Panc1 (cell line): Measurements from ENCODE around the gene PGLYRP3. TPM values are rescaled to one million over a fixed set of nuclear protein-coding genes. Genes with fewer than 3 reads are reported as not detected.

Source experiments
- ATAC-seq: fragments of 200-7000 bp; cut with Tn5 transposase; 2 replicates; pipeline ENCODE4 v1.9.1; 2020; ENCODE audit warnings: mild to moderate bottlenecking, moderate library complexity
- Bru-seq: library from RNA; stranded (reverse); fragments of 400-500 nt; gene quantifications from one replicate; lab custom pipeline; 2021; lab: Mats Ljungman, UMichigan
- BruChase-seq, 2 experiments: library from RNA; stranded (reverse); fragments of 400-500 nt; gene quantifications; one replicate each; lab custom pipeline; 2021; lab: Mats Ljungman, UMichigan
- BruUV-seq: library from RNA; stranded (reverse); fragments of 400-500 nt; replicated peaks from 2 replicates; lab custom pipeline; 2021; lab: Mats Ljungman, UMichigan
- CTCF ChIA-PET: fragments of 300-600 bp; sonication (Branson Sonifier 250); formaldehyde crosslinking; loops from one replicate; lab custom pipeline; 2022; ENCODE audit warnings: antibody characterized with exemption; lab: Charles Lee
- POLR2A ChIA-PET: fragments of 300-600 bp; sonication (Branson Sonifier 250); formaldehyde crosslinking; loops from one replicate; lab custom pipeline; 2022; ENCODE audit warnings: antibody characterized with exemption; lab: Charles Lee
- DNase-seq: peaks from one replicate; pipeline ENCODE4 v3.0.0-alpha.2; 2010; ENCODE audit warnings: low read depth, low spot score
- H3K27ac ChIP-seq: 2 replicates; pipeline ENCODE4 v1.5.1; 2011; ENCODE audit warnings: mild to moderate bottlenecking, low read length, inconsistent platforms
- H3K27me3 ChIP-seq: fragments of 200-500 bp; sonication (Bioruptor generic); 2 replicates; pipeline ENCODE4 v1.6.0; 2014; ENCODE audit warnings: low read length, inconsistent platforms; ENCODE audit not compliant: control insufficient read depth, insufficient read depth
- H3K36me3 ChIP-seq: fragments of 200-500 bp; sonication (Bioruptor generic); 2 replicates; pipeline ENCODE4 v1.5.1; 2014; ENCODE audit warnings: inconsistent platforms, mild to moderate bottlenecking, low read length, moderate library complexity; ENCODE audit not compliant: control insufficient read depth, insufficient read depth
- H3K4me1 ChIP-seq: 2 replicates; pipeline ENCODE4 v1.5.1; 2011; ENCODE audit warnings: inconsistent platforms, mild to moderate bottlenecking, low read length, moderate library complexity; ENCODE audit not compliant: control insufficient read depth, insufficient read depth
- H3K4me3 ChIP-seq, 2 experiments: 2 replicates each; pipeline ENCODE4 v1.5.1; 2011 to 2012; ENCODE audit warnings: low read depth in 2 of 2, low read length in 2 of 2, mild to moderate bottlenecking in 2 of 2, inconsistent platforms in 1 of 2, moderate library complexity in 1 of 2
- H3K9me3 ChIP-seq: fragments of 200-500 bp; sonication (Bioruptor generic); 2 replicates; pipeline ENCODE4 v1.5.1; 2014; ENCODE audit warnings: low read depth, mild to moderate bottlenecking, inconsistent platforms, low read length, moderate library complexity; ENCODE audit not compliant: control insufficient read depth, insufficient read depth
- POLR2AphosphoS5 ChIP-seq: IDR thresholded peaks from 2 replicates; pipeline ENCODE4 v1.6.1; 2012; ENCODE audit warnings: mild to moderate bottlenecking, low read depth, low read length, moderate library complexity
- SIN3A ChIP-seq: IDR thresholded peaks from 2 replicates; pipeline ENCODE4 v1.6.1; 2012; ENCODE audit warnings: low read depth, mild to moderate bottlenecking, low read length, moderate library complexity, borderline replicate concordance; ENCODE audit not compliant: insufficient read depth
- TCF7L2 ChIP-seq: IDR thresholded peaks from 2 replicates; pipeline ENCODE4 v1.6.1; 2011; ENCODE audit warnings: mild to moderate bottlenecking, low read depth, low read length, inconsistent platforms
- in situ Hi-C: cut with HindIII; loops from 2 replicates; pipeline ENCODE4 v1.10.0; 2016; ENCODE audit warnings: low sequenced_read_pairs, low pct_unique_long_range_greater_than_20kb
- intact Hi-C: fragments of 100-400 bp; cut with micrococcal nuclease; formaldehyde crosslinking; loops from one replicate; pipeline ENCODE4 v1.10.0; 2022; ENCODE audit not compliant: unreplicated experiment
- long read RNA-seq: library from polyadenylated mRNA; unstranded; transcript quantifications from one replicate; pipeline ENCODE4 v2.0.0, GENCODE V29; 2021; ENCODE audit not compliant: unreplicated experiment
- polyA plus RNA-seq: library from polyadenylated mRNA; unstranded; fragments of >200 nt; gene quantifications from one replicate; pipeline ENCODE4 v1.2.1, GENCODE V29; 2012; ENCODE audit warnings: missing spikeins; ENCODE audit not compliant: insufficient read length
- total RNA-seq: library from RNA; stranded (reverse); gene quantifications from one replicate; pipeline ENCODE4 v1.2.1, GENCODE V29; 2021; ENCODE audit not compliant: unreplicated experiment
- TF ChIP-seq, protein P1 (sequence below): fragments of 450-650 bp; IDR thresholded peaks from 2 replicates; pipeline ENCODE4 v1.5.1; 2017; ENCODE audit warnings: mild to moderate bottlenecking
- TF ChIP-seq, protein P2 (sequence below), 2 experiments: IDR thresholded peaks; 2 replicates each; pipeline ENCODE4 v1.6.1; 2011 to 2012; ENCODE audit warnings: low read depth in 2 of 2, control low read depth in 1 of 2, low read length in 1 of 2, mild to moderate bottlenecking in 1 of 2, moderate library complexity in 1 of 2; ENCODE audit not compliant: insufficient read depth in 1 of 2

PGLYRP3 gene, protein sequence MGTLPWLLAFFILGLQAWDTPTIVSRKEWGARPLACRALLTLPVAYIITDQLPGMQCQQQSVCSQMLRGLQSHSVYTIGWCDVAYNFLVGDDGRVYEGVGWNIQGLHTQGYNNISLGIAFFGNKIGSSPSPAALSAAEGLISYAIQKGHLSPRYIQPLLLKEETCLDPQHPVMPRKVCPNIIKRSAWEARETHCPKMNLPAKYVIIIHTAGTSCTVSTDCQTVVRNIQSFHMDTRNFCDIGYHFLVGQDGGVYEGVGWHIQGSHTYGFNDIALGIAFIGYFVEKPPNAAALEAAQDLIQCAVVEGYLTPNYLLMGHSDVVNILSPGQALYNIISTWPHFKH
- total RNA-seq (not detected), Bru-seq, nascent RNA (not detected), BruChase-seq, experiment 1, labeled RNA remaining after a 2-hour chase (not detected), BruChase-seq, experiment 2, labeled RNA remaining after a 6-hour chase (not detected)
- polyA plus RNA-seq = not detected
- long read RNA-seq = 0 reads

DNA sequence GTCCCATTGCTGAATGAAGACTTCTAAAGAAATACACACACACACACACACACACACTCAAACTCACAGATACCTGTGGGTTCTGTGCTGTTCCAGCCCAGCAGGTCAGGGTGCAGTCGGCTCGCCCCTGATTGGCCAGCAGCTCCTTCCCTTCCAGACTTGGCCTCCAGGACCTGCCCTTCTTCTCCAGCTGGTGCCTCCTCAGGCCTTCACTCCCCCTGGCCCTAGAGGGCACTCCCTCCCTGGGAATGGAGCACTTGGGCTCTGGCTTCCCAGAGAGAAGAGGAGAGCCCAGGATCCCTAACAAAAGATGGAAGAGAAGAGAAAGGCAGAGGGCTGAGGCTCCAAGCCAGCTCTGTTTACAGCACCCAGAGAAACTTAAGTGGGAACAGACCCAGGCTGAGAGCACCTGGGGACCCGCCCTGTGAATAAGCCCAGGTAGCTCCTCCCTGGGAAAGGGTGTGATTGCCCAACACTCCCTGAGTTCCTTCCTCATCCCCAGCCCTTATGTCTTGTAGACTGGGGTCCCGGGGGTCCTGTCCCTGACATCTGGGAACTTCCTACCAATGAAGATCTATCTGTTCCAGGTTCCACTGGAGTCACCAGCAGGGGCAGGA is at the start of gene PGLYRP3:
Gene PGLYRP3, minus strand, starts transcription at position 383 of the 617 bp plus-strand sequence. CDS start 2,287 bp downstream, outside the sequence.
- intact Hi-C loops (no loop called here), in situ Hi-C loops (no loop called here)
- Histone ChIP-seq H3K4me3 (no peak within 1 kb of the TSS), H3K4me1 (no peaks in the 10 kb centered on the region), H3K36me3 (no peaks in the 10 kb centered on the region), H3K27me3 (no peaks in the 10 kb centered on the region; the same call in 1 of the 2 replicates), H3K9me3 (no peaks in the 10 kb centered on the region), H3K27ac (no peak within 1 kb of the TSS)
- ATAC-seq (no peak), DNase-seq (no peak)
- no peak for TF ChIP-seq POLR2AphosphoS5
- TF ChIP-seq, protein P1, sequence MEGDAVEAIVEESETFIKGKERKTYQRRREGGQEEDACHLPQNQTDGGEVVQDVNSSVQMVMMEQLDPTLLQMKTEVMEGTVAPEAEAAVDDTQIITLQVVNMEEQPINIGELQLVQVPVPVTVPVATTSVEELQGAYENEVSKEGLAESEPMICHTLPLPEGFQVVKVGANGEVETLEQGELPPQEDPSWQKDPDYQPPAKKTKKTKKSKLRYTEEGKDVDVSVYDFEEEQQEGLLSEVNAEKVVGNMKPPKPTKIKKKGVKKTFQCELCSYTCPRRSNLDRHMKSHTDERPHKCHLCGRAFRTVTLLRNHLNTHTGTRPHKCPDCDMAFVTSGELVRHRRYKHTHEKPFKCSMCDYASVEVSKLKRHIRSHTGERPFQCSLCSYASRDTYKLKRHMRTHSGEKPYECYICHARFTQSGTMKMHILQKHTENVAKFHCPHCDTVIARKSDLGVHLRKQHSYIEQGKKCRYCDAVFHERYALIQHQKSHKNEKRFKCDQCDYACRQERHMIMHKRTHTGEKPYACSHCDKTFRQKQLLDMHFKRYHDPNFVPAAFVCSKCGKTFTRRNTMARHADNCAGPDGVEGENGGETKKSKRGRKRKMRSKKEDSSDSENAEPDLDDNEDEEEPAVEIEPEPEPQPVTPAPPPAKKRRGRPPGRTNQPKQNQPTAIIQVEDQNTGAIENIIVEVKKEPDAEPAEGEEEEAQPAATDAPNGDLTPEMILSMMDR = 0 out of 2 replicates have a peak, but pooled peaks have one; percentile 18
- TF ChIP-seq TCF7L2 = no peak
- TF ChIP-seq, protein P2, sequence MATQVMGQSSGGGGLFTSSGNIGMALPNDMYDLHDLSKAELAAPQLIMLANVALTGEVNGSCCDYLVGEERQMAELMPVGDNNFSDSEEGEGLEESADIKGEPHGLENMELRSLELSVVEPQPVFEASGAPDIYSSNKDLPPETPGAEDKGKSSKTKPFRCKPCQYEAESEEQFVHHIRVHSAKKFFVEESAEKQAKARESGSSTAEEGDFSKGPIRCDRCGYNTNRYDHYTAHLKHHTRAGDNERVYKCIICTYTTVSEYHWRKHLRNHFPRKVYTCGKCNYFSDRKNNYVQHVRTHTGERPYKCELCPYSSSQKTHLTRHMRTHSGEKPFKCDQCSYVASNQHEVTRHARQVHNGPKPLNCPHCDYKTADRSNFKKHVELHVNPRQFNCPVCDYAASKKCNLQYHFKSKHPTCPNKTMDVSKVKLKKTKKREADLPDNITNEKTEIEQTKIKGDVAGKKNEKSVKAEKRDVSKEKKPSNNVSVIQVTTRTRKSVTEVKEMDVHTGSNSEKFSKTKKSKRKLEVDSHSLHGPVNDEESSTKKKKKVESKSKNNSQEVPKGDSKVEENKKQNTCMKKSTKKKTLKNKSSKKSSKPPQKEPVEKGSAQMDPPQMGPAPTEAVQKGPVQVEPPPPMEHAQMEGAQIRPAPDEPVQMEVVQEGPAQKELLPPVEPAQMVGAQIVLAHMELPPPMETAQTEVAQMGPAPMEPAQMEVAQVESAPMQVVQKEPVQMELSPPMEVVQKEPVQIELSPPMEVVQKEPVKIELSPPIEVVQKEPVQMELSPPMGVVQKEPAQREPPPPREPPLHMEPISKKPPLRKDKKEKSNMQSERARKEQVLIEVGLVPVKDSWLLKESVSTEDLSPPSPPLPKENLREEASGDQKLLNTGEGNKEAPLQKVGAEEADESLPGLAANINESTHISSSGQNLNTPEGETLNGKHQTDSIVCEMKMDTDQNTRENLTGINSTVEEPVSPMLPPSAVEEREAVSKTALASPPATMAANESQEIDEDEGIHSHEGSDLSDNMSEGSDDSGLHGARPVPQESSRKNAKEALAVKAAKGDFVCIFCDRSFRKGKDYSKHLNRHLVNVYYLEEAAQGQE (IDR thresholded peaks at IDR 0.05; ENCODE audit: insufficient read depth in 1 of 2, low read depth in 2 of 2, low read length in 1 of 2) = no peak
- TF ChIP-seq SIN3A = no peak
- BruUV-seq = no TSS peak
- ChIA-PET POLR2A (no interaction called here), CTCF (no interaction called here)

DNA sequence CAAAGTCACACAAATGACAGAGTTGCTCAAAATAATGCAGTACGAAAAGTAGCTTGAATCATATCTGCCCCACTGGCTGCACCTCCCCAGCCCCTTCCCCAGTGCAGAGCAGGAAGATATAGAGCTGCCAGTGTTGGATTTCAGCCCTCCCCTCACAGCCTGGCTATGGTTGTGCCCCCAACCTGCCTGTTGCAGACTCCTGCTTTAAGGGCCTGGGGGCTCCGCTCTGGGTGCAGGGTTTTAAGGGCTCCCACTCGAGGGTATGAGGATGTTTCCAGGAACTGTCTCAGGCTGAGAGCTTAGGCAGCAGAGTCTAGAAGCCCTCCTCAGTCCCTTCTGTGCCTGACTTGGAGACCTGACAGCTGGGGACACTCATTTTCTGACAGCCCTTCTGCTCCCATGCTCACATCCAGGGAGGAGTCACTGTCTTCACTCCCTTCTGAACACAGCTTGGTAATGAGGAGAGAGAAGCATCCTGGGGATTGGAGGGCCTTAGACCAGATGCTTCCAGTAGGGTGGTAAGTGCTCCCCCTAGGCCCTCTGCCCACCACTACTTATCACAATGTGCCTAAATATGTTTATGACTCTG is 49.5 kb upstream of the PGLYRP3 start:
- Histone ChIP-seq H3K36me3 (no peaks in the 10 kb centered on the region), H3K4me1 (no peaks in the 10 kb centered on the region), H3K27me3 (no peaks in the 10 kb centered on the region), H3K27ac (no peak overlapping the region), H3K9me3 (no peaks in the 10 kb centered on the region), H3K4me3 (no peak overlapping the region)
- no peak for ATAC-seq
- in situ Hi-C loops = loop anchor here (25.0 kb wide), 1 partner anchor 250 kb away; the partner anchor contains the start of genes S100A14 and S100A16
- CTCF ChIA-PET = interaction anchor here (0.7 kb wide), 1 partner anchor 188 kb away, joined by 4 read pairs; no protein-coding TSS in a partner anchor
- POLR2A ChIA-PET = no interaction called here
- no peak for DNase-seq
- no TSS peak for BruUV-seq
- intact Hi-C loops = no loop called here
- no peak for TF ChIP-seq TCF7L2
- TF ChIP-seq, protein P1 = no peak
- TF ChIP-seq, protein P2 (IDR thresholded peaks at IDR 0.05; ENCODE audit: insufficient read depth in 1 of 2, low read depth in 2 of 2, low read length in 1 of 2) = no peak
- no peak for TF ChIP-seq SIN3A
- TF ChIP-seq POLR2AphosphoS5 = no peak
